Measurements from ENCODE around the gene DIRAS1. TPM values are rescaled to one million over a fixed set of nuclear protein-coding genes. Genes with fewer than 3 reads are reported as not detected.

Gene DIRAS1
- total and polyA plus RNA-seq, 2 of the 8 experiments (the other 6 are each of a cell fraction or from before 2014, with no cell fraction given): 20.2 to 22.3 TPM

DNA sequence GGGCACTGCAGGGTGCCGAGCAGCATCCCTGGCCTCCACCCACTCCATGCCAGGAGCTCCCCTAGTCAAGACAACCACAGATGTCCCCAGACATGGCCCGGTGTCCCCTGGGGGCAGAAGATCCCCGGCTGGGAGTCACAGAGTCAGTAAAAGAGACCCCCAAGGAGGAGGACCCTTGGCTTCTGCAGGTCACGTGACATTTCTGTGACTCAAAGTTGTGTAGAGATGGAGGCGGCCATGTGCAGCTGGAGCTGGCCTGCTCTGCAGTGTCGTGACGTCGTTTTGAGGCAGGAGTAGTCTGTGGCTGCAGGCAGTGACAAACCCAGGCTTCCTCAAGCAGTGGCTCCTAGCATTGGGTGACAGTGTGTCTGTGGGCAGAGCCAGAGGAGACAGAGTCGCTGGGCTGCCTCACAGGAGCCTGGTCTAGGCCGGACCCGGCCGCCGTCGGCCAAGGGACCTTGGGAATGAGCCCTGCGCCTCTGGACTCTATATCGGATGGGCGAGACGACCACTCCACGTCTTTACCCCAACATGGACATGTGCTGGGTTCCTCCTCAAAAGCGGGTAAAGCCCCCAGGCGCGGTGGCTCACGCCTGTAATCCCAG, 7.7 kb upstream of the DIRAS1 start:
- WGBS, 2 experiments (ENCODE audit: extremely low coverage in 1 of 2, insufficient coverage in 1 of 2, insufficient read length in 1 of 2, insufficient replicate concordance in 2 of 2, low coverage in 1 of 2, low lambda C conversion rate in 2 of 2, missing lambda C conversion rate in 1 of 2): 95% methylated on average over 23 of the region's 23 CpGs; no CpG with 5 or more reads in 1 of the 2 experiments
- Histone ChIP-seq H2BK5ac (ENCODE audit: low read depth, low read length) (no peak overlapping the region), H3K4me3 (ENCODE audit: extremely low read depth in 1 of 4, insufficient read depth in 2 of 4, low read depth in 3 of 4, low read length in 4 of 4) (no peak overlapping the region), H2BK120ac (replicated peaks; ENCODE audit: low read depth, low read length) (no peak overlapping the region), H3K9ac (replicated peaks in 1 of 4; ENCODE audit: extremely low read depth in 1 of 4, low read depth in 3 of 4, low read length in 3 of 4) (no peak overlapping the region), H3K14ac (ENCODE audit: insufficient read length) (no peak overlapping the region), H2AK5ac (ENCODE audit: low read depth, low read length) (no peak overlapping the region), H3K79me1 (ENCODE audit: low read depth, low read length) (no peaks in the 10 kb centered on the region), H3K4me2 (ENCODE audit: insufficient read depth in 1 of 2, low read depth in 2 of 2, low read length in 2 of 2) (no peak overlapping the region), H3K4ac (replicated peaks; ENCODE audit: insufficient read length, low read depth, low read length) (no peak overlapping the region), H3K36me3 (ENCODE audit: control insufficient read depth in 2 of 4, insufficient read depth in 4 of 4, low read length in 3 of 4) (peaks cover 0 to 9% (median 0%) of the 10 kb centered on the region in 4 experiments; a peak in 2 of 8 replicates), H3K23me2 (ENCODE audit: low read depth, low read length) (no peaks in the 10 kb centered on the region), H3K18ac (ENCODE audit: extremely low read depth, low read length) (no peak overlapping the region), H3K9me3 (ENCODE audit: insufficient read depth in 2 of 2, low read depth in 1 of 2, low read length in 1 of 2) (no peaks in the 10 kb centered on the region), H4K8ac (ENCODE audit: extremely low read depth, insufficient read depth, low read length) (no peak overlapping the region; the same call in 1 of the 2 replicates), H2BK15ac (ENCODE audit: low read length) (no peak overlapping the region), H3K4me1 (replicated peaks in 1 of 4; ENCODE audit: control insufficient read depth in 3 of 4, insufficient read depth in 4 of 4, low read length in 3 of 4) (peaks cover 0 to 5% (median 0%) of the 10 kb centered on the region in 4 experiments; a peak in 1 of 7 replicates), H2BK20ac (ENCODE audit: low read length) (no peak overlapping the region), H3K23ac (ENCODE audit: insufficient read length) (no peak overlapping the region), H4K20me1 (replicated peaks in 1 of 2; ENCODE audit: control insufficient read depth in 1 of 2, insufficient read depth in 2 of 2, low read length in 2 of 2) (peaks cover 0 to 3% of the 10 kb centered on the region in 2 experiments), H4K5ac (ENCODE audit: insufficient read length, low read depth, low read length) (no peak overlapping the region), H3K56ac (replicated peaks; ENCODE audit: insufficient read length, low read depth, low read length) (no peak overlapping the region), H2BK12ac (ENCODE audit: low read depth, low read length) (no peak overlapping the region), H2AFZ (ENCODE audit: low read length) (no peak overlapping the region), H4K91ac (replicated peaks; ENCODE audit: insufficient read length, low read length) (no peak overlapping the region), H3K79me2 (ENCODE audit: control insufficient read depth in 1 of 2, insufficient read depth in 2 of 2, low read length in 2 of 2) (no peaks in the 10 kb centered on the region), H3K27me3 (replicated peaks in 1 of 4; ENCODE audit: control insufficient read depth in 3 of 4, extremely low read depth in 1 of 4, insufficient read depth in 3 of 4, low read length in 3 of 4) (no peaks in the 10 kb centered on the region; a peak in 2 of 7 replicates), H3K27ac (ENCODE audit: low read depth, low read length) (no peak overlapping the region)
- TF ChIP-seq NRF1 (IDR thresholded peaks at IDR 0.05; ENCODE audit: low read depth, low read length) (no peak), SIN3A (conservative IDR thresholded peaks at IDR 0.05 in 1 of 2, IDR thresholded peaks at IDR 0.05 in 1 of 2; ENCODE audit: low read depth in 1 of 2, low read length in 2 of 2) (no peak), CREB1 (IDR thresholded peaks at IDR 0.05) (no peak), POLR2A (IDR thresholded peaks at IDR 0.05; ENCODE audit: control extremely low read depth in 1 of 2, low read depth in 2 of 2, low read length in 2 of 2) (no peak), PHF8 (conservative IDR thresholded peaks at IDR 0.05; ENCODE audit: low read depth, low read length) (no peak), SIRT6 (IDR thresholded peaks at IDR 0.05; ENCODE audit: low read length) (no peak), TCF12 (IDR thresholded peaks at IDR 0.05; ENCODE audit: low read depth, low read length) (no peak)
- TF ChIP-seq, protein P1, sequence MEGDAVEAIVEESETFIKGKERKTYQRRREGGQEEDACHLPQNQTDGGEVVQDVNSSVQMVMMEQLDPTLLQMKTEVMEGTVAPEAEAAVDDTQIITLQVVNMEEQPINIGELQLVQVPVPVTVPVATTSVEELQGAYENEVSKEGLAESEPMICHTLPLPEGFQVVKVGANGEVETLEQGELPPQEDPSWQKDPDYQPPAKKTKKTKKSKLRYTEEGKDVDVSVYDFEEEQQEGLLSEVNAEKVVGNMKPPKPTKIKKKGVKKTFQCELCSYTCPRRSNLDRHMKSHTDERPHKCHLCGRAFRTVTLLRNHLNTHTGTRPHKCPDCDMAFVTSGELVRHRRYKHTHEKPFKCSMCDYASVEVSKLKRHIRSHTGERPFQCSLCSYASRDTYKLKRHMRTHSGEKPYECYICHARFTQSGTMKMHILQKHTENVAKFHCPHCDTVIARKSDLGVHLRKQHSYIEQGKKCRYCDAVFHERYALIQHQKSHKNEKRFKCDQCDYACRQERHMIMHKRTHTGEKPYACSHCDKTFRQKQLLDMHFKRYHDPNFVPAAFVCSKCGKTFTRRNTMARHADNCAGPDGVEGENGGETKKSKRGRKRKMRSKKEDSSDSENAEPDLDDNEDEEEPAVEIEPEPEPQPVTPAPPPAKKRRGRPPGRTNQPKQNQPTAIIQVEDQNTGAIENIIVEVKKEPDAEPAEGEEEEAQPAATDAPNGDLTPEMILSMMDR (IDR thresholded peaks at IDR 0.05; ENCODE audit: control extremely low read depth in 1 of 3, insufficient read depth in 1 of 3, low read depth in 1 of 3, low read length in 3 of 3): no peak
- TF ChIP-seq, protein P2, sequence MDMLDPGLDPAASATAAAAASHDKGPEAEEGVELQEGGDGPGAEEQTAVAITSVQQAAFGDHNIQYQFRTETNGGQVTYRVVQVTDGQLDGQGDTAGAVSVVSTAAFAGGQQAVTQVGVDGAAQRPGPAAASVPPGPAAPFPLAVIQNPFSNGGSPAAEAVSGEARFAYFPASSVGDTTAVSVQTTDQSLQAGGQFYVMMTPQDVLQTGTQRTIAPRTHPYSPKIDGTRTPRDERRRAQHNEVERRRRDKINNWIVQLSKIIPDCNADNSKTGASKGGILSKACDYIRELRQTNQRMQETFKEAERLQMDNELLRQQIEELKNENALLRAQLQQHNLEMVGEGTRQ (IDR thresholded peaks at IDR 0.05; ENCODE audit: low read length): no peak
- CTCF ChIA-PET (ENCODE audit: partially characterized antibody): interaction anchor here (0.7 to 3.0 kb wide), 5 partner anchors 10 to 266 kb away, joined by 3 to 14 read pairs (median 3); no protein-coding TSS in a partner anchor
- no peak for DNase-seq (ENCODE audit: low read depth in 1 of 2, low spot score in 2 of 2)
- FAIRE-seq: no peak
- POLR2A ChIA-PET (ENCODE audit: partially characterized antibody): interaction anchor here (0.6 to 1.3 kb wide), 6 partner anchors 10 to 144 kb away, joined by 3 to 4 read pairs (median 3); partner anchors contain the start of gene SLC39A3

All from H1 (cell line).